HepG2 (cell line): ENCODE results near the gene UNC5B. TPM values are rescaled to one million over a fixed set of nuclear protein-coding genes. Genes with fewer than 3 reads are reported as not detected.

Source experiments
- AKAP8 ChIP-seq: sonication (generic); formaldehyde crosslinking; IDR thresholded peaks from 2 replicates; pipeline ENCODE4 v1.5.1; 2020; ENCODE audit warnings: mild to moderate bottlenecking, missing genetic modification reagents
- BRD4 ChIP-seq: sonication (generic); formaldehyde crosslinking; IDR thresholded peaks from 2 replicates; pipeline ENCODE4 v1.4.0; 2020; ENCODE audit warnings: missing genetic modification reagents
- CEBPB ChIP-seq: IDR thresholded peaks from 2 replicates; pipeline ENCODE4 v1.6.1; 2011; ENCODE audit warnings: low read depth, low read length, improper control_type of control experiment, borderline replicate concordance
- FOXC1 ChIP-seq: sonication (generic); formaldehyde crosslinking; IDR thresholded peaks from 2 replicates; pipeline ENCODE4 v1.8.0; 2022; ENCODE audit warnings: mild to moderate bottlenecking, missing genetic modification reagents, borderline replicate concordance
- KDM6A ChIP-seq: IDR thresholded peaks from 2 replicates; pipeline ENCODE4 v1.6.1; 2016; ENCODE audit warnings: low read depth
- NFYC ChIP-seq: IDR thresholded peaks from 2 replicates; pipeline ENCODE4 v1.6.1; 2016; ENCODE audit warnings: missing genetic modification reagents, missing compliant biosample characterization
- REXO4 ChIP-seq: sonication (generic); formaldehyde crosslinking; IDR thresholded peaks from 2 replicates; pipeline ENCODE4 v1.8.0; 2022; ENCODE audit warnings: missing genetic modification reagents, mild to moderate bottlenecking, borderline replicate concordance
- SATB2 ChIP-seq: sonication (generic); formaldehyde crosslinking; IDR thresholded peaks from 2 replicates; pipeline ENCODE4 v1.5.0; 2020; ENCODE audit warnings: missing genetic modification reagents
- SRY ChIP-seq: sonication (generic); formaldehyde crosslinking; IDR thresholded peaks from 2 replicates; pipeline ENCODE4 v1.8.0; 2022; ENCODE audit warnings: mild to moderate bottlenecking, missing genetic modification reagents
- YEATS2 ChIP-seq: sonication (generic); formaldehyde crosslinking; IDR thresholded peaks from 2 replicates; pipeline ENCODE4 v1.4.0; 2020; ENCODE audit warnings: missing genetic modification reagents, borderline replicate concordance
- ZFP36 ChIP-seq: fragments of 150-350 bp; IDR thresholded peaks from 2 replicates; pipeline ENCODE4 v1.6.1; 2018; ENCODE audit warnings: borderline replicate concordance, low read length, low read depth; ENCODE audit not compliant: partially characterized antibody
- ZFP90 ChIP-seq: sonication (generic); formaldehyde crosslinking; IDR thresholded peaks from 2 replicates; pipeline ENCODE4 v1.8.0; 2022; ENCODE audit warnings: missing genetic modification reagents, mild to moderate bottlenecking, inconsistent platforms, borderline replicate concordance
- ZFX ChIP-seq: sonication (generic); formaldehyde crosslinking; IDR thresholded peaks from 2 replicates; pipeline ENCODE4 v1.4.0; 2020; ENCODE audit warnings: mild to moderate bottlenecking, low read depth, missing genetic modification reagents, moderate library complexity
- ZIK1 ChIP-seq: sonication (generic); formaldehyde crosslinking; IDR thresholded peaks from 2 replicates; pipeline ENCODE4 v1.5.0; 2020; ENCODE audit warnings: mild to moderate bottlenecking, low read depth, missing genetic modification reagents, borderline replicate concordance
- ZNF12 ChIP-seq: sonication (generic); formaldehyde crosslinking; IDR thresholded peaks from 2 replicates; pipeline ENCODE4 v1.5.0; 2020; ENCODE audit warnings: missing genetic modification reagents
- ZNF337 ChIP-seq: sonication (generic); formaldehyde crosslinking; IDR thresholded peaks from 2 replicates; pipeline ENCODE4 v1.5.1; 2020; ENCODE audit warnings: missing genetic modification reagents, low read depth, mild to moderate bottlenecking, borderline replicate concordance
- ZNF616 ChIP-seq: sonication (generic); formaldehyde crosslinking; IDR thresholded peaks from 2 replicates; pipeline ENCODE4 v1.5.0; 2020; ENCODE audit warnings: low read depth, mild to moderate bottlenecking, missing genetic modification reagents
- ZNF773 ChIP-seq: sonication (generic); formaldehyde crosslinking; IDR thresholded peaks from 2 replicates; pipeline ENCODE4 v1.4.0; 2020; ENCODE audit warnings: missing genetic modification reagents, borderline replicate concordance
- ZNF850 ChIP-seq: sonication (generic); formaldehyde crosslinking; conservative IDR thresholded peaks from 2 replicates; pipeline ENCODE4 v1.9.0; 2021; ENCODE audit warnings: mild to moderate bottlenecking, missing genetic modification reagents
- ZSCAN21 ChIP-seq: sonication (generic); formaldehyde crosslinking; IDR thresholded peaks from 2 replicates; pipeline ENCODE4 v1.8.0; 2022; ENCODE audit warnings: mild to moderate bottlenecking, missing genetic modification reagents, moderate library complexity, borderline replicate concordance
- polyA plus RNA-seq, 8 experiments: library from polyadenylated mRNA; depleted of rRNA in 3 of 8; stranded (reverse) in 7 of 8; unstranded in 1 of 8; fragments of >200 nt; fragmentation: Illumina TruSeq in 4 of 8; extraction: Trizol in 4 of 8; gene quantifications; 2 replicates each; pipeline versions ENCODE4 v1.2.1 to v1.2.3, GENCODE V29; 2011 to 2016; ENCODE audit warnings: low read depth in 4 of 8, missing spikeins in 1 of 8, mixed read lengths in 1 of 8; ENCODE audit not compliant: insufficient read depth in 1 of 8
- total RNA-seq, 5 experiments: library from RNA; depleted of rRNA; stranded (reverse); fragments of >200 nt; fragmentation: Illumina TruSeq; extraction: Trizol; gene quantifications; 2 replicates each; pipeline ENCODE4 v1.2.3, GENCODE V29; 2016; ENCODE audit warnings: low read depth in 1 of 5
- TF ChIP-seq, protein P1 (sequence below): sonication (generic); formaldehyde crosslinking; conservative IDR thresholded peaks from 2 replicates; pipeline ENCODE4 v1.4.0; 2020; ENCODE audit warnings: missing genetic modification reagents
- TF ChIP-seq, protein P2 (sequence below): sonication (generic); formaldehyde crosslinking; IDR thresholded peaks from 2 replicates; pipeline ENCODE4 v1.5.0; 2020; ENCODE audit warnings: missing genetic modification reagents
- TF ChIP-seq, protein P3 (sequence below): sonication (generic); formaldehyde crosslinking; IDR thresholded peaks from 2 replicates; pipeline ENCODE4 v1.5.1; 2020; ENCODE audit warnings: missing genetic modification reagents, mild to moderate bottlenecking, borderline replicate concordance
- TF ChIP-seq, protein P4 (sequence below): sonication (generic); formaldehyde crosslinking; IDR thresholded peaks from 2 replicates; pipeline ENCODE4 v1.4.0; 2020; ENCODE audit warnings: mild to moderate bottlenecking, missing genetic modification reagents

The UNC5B gene
- total and polyA plus RNA-seq, 2 of the 13 experiments (the other 11 are each of a cell fraction or from before 2014, with no cell fraction given), result 0.07 TPM

DNA sequence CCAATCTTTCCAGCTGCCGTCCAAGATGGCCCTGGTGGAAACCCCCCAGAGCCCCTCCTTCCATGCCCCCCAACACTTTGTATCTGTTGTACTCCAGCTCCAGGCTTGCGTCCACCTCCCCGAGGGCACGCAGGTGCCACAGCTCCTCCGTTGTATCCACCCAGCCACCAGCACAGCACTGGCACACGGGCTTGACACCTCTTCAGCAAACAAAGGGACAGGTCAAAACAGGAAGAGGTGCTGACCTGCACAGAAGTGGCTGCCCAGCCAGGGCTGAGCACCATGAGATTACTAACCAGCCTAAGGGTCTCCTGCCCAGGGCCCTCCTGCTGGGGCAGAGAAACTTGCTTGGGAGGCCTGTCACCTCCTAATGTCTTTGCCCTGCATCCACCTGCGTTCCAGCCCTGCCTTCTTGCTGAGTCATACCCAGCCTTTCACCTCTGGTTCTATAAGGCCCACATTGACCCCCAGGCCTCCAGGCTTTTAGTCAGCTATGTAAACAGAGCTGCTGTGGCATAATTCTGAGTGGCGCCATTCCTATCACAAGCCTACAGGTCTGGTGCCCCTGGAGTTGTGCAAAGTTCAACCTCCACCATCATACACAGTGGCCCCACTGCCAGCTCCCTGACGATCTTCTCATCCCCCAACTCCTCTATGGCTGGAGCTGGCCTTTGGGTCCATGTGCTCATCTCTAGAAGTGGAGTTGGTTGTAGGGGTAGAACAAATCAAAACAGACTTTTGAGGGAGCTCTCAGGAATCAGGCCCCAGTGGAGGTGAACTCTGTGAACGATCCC is 127.6 kb downstream of the UNC5B start (continued):
- TF ChIP-seq ZIK1, result 0 out of 2 replicates have a peak, but pooled peaks have one; percentile 52
- TF ChIP-seq SATB2 (CRISPR knock-in tag), result no peak
- TF ChIP-seq, protein P1, sequence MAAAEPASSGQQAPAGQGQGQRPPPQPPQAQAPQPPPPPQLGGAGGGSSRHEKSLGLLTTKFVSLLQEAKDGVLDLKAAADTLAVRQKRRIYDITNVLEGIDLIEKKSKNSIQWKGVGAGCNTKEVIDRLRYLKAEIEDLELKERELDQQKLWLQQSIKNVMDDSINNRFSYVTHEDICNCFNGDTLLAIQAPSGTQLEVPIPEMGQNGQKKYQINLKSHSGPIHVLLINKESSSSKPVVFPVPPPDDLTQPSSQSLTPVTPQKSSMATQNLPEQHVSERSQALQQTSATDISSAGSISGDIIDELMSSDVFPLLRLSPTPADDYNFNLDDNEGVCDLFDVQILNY (CRISPR knock-in tag), result no peak
- TF ChIP-seq, protein P2, sequence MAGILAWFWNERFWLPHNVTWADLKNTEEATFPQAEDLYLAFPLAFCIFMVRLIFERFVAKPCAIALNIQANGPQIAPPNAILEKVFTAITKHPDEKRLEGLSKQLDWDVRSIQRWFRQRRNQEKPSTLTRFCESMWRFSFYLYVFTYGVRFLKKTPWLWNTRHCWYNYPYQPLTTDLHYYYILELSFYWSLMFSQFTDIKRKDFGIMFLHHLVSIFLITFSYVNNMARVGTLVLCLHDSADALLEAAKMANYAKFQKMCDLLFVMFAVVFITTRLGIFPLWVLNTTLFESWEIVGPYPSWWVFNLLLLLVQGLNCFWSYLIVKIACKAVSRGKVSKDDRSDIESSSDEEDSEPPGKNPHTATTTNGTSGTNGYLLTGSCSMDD (CRISPR knock-in tag), result no peak
- no peak for TF ChIP-seq AKAP8
- TF ChIP-seq ZNF616 (CRISPR knock-in tag), result no peak
- no peak for TF ChIP-seq ZFP36
- no peak for TF ChIP-seq SRY (CRISPR knock-in tag)
- peak; percentile 56; the same call in 1 of the 2 replicates for TF ChIP-seq ZSCAN21 (CRISPR knock-in tag)
- peak; percentile 79 for TF ChIP-seq ZNF12
- TF ChIP-seq, protein P3, sequence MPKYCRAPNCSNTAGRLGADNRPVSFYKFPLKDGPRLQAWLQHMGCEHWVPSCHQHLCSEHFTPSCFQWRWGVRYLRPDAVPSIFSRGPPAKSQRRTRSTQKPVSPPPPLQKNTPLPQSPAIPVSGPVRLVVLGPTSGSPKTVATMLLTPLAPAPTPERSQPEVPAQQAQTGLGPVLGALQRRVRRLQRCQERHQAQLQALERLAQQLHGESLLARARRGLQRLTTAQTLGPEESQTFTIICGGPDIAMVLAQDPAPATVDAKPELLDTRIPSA (CRISPR knock-in tag), result no peak
- TF ChIP-seq, protein P4, sequence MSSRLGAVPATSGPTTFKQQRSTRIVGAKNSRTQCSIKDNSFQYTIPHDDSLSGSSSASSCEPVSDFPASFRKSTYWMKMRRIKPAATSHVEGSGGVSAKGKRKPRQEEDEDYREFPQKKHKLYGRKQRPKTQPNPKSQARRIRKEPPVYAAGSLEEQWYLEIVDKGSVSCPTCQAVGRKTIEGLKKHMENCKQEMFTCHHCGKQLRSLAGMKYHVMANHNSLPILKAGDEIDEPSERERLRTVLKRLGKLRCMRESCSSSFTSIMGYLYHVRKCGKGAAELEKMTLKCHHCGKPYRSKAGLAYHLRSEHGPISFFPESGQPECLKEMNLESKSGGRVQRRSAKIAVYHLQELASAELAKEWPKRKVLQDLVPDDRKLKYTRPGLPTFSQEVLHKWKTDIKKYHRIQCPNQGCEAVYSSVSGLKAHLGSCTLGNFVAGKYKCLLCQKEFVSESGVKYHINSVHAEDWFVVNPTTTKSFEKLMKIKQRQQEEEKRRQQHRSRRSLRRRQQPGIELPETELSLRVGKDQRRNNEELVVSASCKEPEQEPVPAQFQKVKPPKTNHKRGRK, result no peak
- no peak for TF ChIP-seq REXO4 (CRISPR knock-in tag)
- peak; percentile 59; the same call in 1 of the 2 replicates for TF ChIP-seq YEATS2 (CRISPR knock-in tag)
- TF ChIP-seq ZNF850 (CRISPR knock-in tag), result no peak
- no peak for TF ChIP-seq ZNF773
- peak; percentile 89 for TF ChIP-seq CEBPB
- TF ChIP-seq BRD4 (CRISPR knock-in tag), result peak; percentile 98
- peak; percentile 44; the same call in 1 of the 2 replicates for TF ChIP-seq FOXC1 (CRISPR knock-in tag)
- TF ChIP-seq ZNF337 (CRISPR knock-in tag), result 0 out of 2 replicates have a peak, but pooled peaks have one; percentile 34
- TF ChIP-seq KDM6A, result peak; percentile 86
- TF ChIP-seq ZFP90 (CRISPR knock-in tag), result peak; percentile 62; the same call in 1 of the 2 replicates
- TF ChIP-seq NFYC (CRISPR knock-in tag), result peak; percentile 38; the same call in 1 of the 2 replicates
- TF ChIP-seq ZFX (CRISPR knock-in tag), result peak; percentile 91
